Activated CD8-positive, alpha-beta memory T cell treated with anti-CD3 and anti-CD28 coated beads, Interleukin-2, amount 50 U/mL, for 4 hours (primary cell): ENCODE data around the gene MLLT10.

Experiments used
- DNase-seq: peaks from one replicate; pipeline ENCODE4 v3.0.0-alpha.2; 2020

The MLLT10 gene

GRCh38 chr10:21655236-21655635, 121.2 kb downstream of the MLLT10 start:
- no peak for DNase-seq

GRCh38 chr10:21655687-21656086, 121.7 kb downstream of the MLLT10 start:
- no peak for DNase-seq

GRCh38 chr10:21661087-21661486, 127.1 kb downstream of the MLLT10 start:
- DNase-seq = no peak

- no peak for DNase-seq
Observed at GRCh38 chr10:21661935-21662334, 127.9 kb downstream of the MLLT10 start.

GRCh38 chr10:21662635-21663034, 128.6 kb downstream of the MLLT10 start:
- DNase-seq = no peak

- DNase-seq = no peak
Observed at GRCh38 chr10:21668831-21669230, 134.8 kb downstream of the MLLT10 start.

- no peak for DNase-seq
Observed at GRCh38 chr10:21670391-21670790, 136.4 kb downstream of the MLLT10 start.

GRCh38 chr10:21673668-21674067, 139.6 kb downstream of the MLLT10 start:
- DNase-seq = no peak

GRCh38 chr10:21675157-21675796, 141.2 kb downstream of the MLLT10 start:
- peak; percentile 23 for DNase-seq

- DNase-seq = no peak
Observed at GRCh38 chr10:21677551-21677950, 143.5 kb downstream of the MLLT10 start.

GRCh38 chr10:21681156-21681555, 147.1 kb downstream of the MLLT10 start:
- DNase-seq = no peak

- DNase-seq = no peak
Observed at GRCh38 chr10:21687266-21688008, 153.4 kb downstream of the MLLT10 start.

GRCh38 chr10:21688009-21688332, 153.9 kb downstream of the MLLT10 start:
- DNase-seq = no peak

GRCh38 chr10:21688870-21689269, 154.8 kb downstream of the MLLT10 start:
- no peak for DNase-seq

- DNase-seq = no peak
Observed at GRCh38 chr10:21689881-21690280, 155.8 kb downstream of the MLLT10 start.

GRCh38 chr10:21692916-21693315, 158.9 kb downstream of the MLLT10 start:
- no peak for DNase-seq

- no peak for DNase-seq
Observed at GRCh38 chr10:21693418-21693817, 159.4 kb downstream of the MLLT10 start.

- DNase-seq = no peak
Observed at GRCh38 chr10:21694631-21695030, 160.6 kb downstream of the MLLT10 start.

GRCh38 chr10:21696302-21696701, 162.3 kb downstream of the MLLT10 start:
- no peak for DNase-seq

GRCh38 chr10:21699575-21699974, 165.5 kb downstream of the MLLT10 start:
- DNase-seq = no peak

- no peak for DNase-seq
Observed at GRCh38 chr10:21700474-21700873, 166.4 kb downstream of the MLLT10 start.

- no peak for DNase-seq
Observed at GRCh38 chr10:21702633-21703111, 168.6 kb downstream of the MLLT10 start.

GRCh38 chr10:21705142-21705827, 171.3 kb downstream of the MLLT10 start:
- no peak for DNase-seq

- DNase-seq = no peak
Observed at GRCh38 chr10:21705828-21706176, 171.8 kb downstream of the MLLT10 start.
